Inflammatory macrophage (primary cell): ENCODE measurements around the gene ZNF335.
"Not testable (repeated sequence)": the region's sequence is repeated elsewhere in the genome, so short reads cannot be mapped to it uniquely, and the experiment has no call there.

Experiments used
- DNase-seq, 2 donors: peaks; one replicate each; pipeline ENCODE4 v3.0.0-alpha.2; 2020 to 2022

Gene ZNF335

DNA sequence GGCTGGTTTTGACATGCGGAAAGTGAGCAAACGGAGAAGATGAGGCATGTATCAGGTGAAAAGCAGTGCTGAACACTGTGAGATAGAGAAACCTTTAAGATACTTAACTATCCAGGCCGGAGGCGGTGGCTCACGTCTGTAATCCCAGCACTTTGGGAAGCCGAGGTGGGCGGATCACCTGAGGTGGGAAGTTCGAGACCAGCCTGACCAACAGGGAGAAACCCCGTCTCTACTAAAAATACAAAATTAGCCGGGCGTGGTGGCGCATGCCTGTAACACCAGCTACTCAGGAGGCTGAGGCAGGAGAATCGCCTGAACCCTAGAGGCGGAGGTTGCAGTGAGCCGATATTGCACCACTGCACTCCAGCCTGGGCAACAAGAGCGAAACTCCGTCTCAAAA, 40.3 kb downstream of the ZNF335 start:
- not testable (repeated sequence) for DNase-seq

DNA sequence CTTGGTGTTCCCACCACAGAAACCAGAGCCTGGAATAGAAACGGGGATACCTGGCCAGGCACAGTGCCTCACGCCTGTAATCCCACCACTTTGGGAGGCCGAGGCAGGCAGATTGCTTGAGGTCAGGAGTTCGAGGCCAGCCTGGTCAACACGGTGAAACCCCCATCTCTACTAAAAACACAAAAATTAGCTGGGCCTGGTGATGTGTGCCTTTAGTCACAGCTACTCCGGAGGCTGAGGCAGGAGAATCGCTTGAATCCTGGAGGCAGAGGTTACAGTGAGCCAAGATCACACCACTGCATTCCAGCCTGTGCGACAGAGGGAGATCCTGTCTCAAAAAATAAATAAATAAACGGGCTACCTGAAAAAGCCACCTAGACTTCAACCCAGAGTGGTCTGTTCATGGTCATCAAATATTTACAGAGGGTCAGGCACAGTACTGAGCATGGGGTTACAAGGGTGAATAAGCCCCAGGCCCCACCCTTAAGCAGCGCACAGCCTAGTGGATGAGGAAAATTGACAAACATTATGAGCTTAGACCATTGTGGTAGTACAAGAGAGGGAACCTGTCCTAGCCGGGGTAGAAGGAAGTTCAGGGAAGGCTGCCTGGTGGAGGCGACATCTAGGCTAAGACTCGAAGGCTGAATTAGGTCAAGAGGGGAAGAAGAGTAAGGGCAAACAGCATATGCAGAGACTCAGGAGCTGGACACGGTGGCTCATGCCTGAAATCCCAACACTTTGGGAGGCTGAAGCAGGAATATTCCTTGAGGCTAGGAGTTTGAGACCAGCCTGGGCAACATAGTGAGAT, 44.7 kb downstream of the ZNF335 start:
- DNase-seq: no peak

DNA sequence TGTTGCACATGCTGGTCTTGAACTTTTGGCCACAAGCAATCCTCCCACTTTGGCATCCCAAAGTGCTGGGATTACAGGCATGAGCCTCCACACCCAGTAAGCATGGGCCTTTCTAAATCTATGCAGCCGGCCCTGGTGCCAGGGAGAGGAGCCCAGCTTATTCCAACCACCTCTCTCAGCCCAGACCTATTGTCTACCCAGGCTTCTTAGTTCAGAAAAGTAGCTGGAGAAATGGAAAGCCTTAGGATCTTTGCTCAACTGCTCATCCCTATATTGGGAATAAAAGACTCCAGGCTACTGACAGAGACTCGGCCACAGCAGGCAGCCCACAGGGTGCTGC, 45.3 kb downstream of the ZNF335 start:
- no peak for DNase-seq

DNA sequence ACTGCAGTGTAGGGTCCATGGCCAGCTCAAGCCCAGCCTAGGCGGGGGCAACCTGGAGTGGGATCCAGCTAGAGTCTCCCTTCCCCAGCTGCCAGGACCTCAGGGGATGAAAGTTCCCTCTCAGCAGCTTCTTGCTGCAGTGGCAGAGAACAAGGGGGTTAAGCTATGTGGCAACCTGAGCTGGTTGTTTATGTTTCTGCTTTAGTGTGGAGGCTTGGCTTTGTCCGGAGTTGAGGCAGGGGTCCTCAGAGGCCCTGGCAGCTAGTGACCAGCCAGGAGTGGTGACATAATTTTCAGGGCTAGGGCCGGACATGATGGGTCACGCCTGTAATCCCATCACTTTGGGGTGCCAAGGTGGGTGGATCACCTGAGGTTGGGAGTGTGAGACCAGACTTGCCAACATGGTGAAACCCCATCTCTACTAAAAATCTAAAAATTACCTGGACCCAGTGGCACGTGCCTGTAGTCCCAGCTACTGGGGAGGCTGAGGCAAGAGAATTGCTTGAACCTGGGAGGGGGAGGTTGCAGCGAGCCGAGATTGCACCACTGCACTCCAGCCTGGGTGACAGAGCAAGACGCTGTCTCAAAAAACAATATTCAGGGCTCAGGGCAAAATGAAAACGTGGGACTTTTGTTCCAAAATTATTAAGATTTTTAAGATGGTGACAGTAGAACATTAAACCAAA, 46.0 kb downstream of the ZNF335 start:
- DNase-seq: no peak

DNA sequence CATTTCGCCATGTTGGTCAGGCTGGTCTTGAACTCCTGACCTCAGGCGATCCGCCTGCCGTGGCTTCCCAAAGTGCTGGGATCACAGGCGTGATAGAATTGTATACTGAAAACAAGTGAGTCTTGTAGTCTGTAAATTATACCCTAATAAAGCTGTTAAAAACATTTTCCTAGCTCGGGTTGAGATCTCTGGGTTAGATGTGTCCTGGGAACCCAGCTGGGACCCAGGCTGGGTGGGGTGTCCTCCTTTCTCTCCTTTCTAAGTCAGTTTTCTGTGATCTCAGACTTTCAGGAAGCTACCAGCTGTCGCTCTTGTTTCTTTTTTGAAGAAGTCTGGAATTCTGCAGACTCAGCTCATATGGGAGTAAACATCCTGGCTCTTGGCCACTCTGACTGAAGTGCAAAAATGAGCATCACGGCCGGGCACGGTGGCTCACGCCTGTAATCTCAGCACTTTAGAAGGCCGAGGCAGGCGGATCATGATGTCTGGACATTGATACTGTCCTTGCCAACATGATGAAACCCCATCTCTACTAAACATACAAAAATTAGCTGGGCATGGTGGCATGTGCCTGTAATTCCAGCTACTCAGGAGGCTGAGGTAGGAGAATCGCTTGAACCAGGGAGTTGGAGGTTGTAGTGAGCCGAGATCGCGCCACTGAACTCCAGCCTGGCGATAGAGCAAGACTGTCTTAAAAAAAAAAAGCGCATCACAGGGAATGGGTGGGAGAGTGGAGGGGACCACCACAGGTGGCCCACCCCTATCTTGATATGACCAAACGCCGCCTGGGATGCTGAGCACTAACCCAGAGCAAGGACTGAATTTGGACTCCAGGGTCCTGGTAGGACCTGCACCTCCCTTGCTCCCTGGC, 47.4 kb downstream of the ZNF335 start:
- peak; percentile 48 to 56 for DNase-seq

DNA sequence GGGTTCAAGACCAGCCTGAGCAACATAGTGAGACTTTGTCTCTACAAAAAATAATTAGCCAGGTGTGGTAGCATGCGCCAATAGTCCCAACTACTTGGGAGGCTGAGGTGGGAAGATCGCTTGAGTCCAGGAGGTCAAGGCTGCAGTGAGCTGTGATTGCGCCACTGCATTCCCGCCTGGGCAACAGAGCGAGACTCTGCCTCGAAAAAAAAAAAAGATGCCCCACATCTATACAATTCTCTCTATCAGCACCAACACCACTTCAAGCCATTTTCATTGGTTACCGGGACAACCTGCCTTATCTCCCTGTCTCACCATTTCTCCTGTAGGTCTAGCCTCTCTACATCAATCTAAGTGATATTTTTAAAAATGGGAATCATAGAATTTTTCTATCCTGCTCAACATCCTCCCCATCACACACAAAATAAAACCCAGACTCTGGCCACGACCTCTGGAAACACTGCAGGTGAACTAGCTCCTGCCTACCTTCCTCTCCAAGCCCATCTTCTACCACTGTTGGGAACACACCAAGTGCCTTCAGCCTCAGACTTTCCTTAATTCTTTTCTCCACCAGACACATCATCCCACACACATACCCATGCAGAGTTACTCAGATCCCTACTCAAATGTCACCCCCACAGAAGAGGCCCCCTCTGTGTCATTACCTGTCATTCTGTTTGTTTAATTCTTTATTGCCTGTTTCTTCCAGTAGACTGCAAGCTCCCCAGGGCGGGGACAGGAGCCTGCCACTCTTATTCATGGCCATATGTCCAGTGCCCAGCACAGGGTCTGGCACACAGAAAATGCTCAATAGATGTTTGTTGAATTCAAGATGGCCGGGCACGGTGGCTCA, 50.4 kb downstream of the ZNF335 start:
- no peak for DNase-seq

DNA sequence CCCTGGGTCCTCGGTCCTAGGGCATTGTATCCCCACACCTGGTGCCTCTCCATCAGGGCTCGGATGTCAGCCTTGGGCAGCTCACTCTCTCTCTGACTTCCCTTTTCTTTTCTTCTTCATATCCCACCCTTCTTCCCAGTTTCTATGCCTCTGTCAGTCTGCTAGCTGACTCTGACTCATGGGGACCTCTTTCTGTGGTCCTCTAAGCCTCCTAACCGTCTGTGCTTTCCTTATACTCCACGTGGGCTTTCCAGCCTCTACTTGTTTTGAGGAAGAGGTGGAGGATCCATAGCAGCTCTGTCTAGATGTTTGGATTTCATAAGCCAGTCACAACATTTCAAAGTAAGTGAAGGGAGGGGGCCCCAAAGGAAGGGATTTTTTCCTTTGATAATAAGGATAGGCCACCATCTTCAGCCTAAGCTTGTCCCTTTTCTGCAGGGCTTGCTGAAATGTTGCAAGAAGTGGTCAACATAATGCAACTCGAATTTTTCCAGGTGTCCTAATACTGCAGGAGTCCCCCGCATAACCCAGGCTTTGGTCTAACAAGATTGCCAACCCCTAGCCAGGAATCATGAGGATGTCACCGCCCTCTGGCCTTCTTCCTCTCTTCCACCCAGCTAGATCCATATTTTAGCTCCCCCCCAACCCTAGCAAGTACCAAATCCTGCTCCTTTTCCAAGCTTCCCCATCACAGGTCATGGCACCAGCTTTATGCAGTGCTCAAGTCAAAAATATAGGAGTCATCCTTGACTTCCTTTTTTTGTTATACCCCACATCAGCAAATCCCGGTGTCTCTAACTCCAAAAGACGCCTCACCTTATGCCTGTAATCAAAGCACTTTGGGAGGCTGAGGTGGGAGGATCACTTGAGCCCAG, 51.3 kb downstream of the ZNF335 start:
- peak; percentile 36 to 47 for DNase-seq

DNA sequence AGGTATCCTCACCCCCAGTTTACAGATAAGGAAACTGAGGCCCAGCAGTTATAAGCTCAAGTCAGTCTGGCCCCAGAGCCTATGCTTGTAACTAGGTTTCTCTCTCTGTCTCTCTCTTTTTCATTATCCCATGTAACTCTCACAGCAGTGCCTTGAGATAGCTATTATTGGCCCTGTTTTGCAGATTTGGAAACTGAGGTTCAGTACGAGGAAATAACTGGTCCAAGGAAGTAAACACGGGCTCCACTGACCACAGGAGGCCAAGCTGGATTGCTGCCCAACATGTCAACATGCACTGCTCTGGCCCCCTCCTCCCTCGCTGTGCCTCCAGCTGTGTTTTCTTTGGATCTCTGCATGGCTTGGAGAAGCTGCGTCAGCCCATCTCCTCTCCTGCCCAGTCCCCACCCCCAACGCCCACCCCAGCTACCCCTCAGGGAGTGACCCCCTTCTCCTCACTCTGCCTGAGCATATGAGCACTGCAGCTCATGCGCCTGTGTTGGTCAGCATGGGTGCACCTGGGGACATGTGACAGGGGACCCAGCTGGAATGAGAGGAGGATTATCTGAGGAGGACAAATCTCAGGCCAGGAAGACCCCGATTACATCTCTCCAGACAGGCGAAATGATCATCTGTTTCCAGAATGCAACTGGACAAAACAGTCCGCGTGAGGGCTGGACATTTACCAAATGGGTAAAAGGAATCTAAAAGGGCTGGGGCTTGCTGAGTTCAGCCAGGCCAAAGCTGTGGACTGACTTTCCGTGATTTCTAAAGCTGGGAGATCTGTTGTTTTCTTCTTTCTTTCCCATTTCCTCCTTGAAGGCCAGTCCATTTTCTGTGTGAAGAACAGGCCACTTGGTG, 52.2 kb downstream of the ZNF335 start:
- DNase-seq: no peak

DNA sequence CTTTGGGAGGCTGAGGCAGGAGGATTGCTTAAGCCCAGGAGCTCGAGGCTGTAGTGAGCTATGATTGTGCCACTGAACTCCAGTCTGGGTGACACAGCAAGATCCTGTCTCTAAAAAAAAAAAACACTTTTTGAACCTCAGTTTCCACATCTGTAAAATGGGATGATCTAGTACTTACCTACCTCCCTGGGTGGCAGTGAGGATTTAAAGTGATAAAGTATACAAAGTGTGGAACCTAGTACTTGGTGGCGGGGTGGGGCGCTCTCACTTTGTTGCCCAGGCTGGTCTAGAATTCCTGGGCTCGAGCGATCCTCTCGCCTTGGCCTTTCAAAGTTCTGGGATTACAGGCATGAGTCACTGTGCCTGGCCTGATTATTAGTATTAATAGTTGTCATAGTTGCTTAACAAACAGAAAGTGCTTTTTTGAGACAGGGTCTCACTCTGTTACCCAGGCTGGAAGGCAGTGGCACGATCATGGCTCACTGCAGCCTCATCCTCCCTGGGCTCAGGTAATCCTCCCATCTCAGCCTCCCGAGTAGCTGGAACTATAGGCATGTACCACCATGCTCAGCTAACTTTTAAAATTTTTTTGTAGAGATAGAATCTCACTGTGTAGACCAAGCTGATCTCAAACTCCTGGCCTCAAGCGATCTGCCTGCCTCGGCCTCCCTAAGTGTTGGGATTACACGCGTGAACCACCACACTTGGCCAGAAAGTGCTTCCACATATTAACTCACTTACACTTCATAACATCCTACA, 53.0 kb downstream of the ZNF335 start:
- no peak for DNase-seq

DNA sequence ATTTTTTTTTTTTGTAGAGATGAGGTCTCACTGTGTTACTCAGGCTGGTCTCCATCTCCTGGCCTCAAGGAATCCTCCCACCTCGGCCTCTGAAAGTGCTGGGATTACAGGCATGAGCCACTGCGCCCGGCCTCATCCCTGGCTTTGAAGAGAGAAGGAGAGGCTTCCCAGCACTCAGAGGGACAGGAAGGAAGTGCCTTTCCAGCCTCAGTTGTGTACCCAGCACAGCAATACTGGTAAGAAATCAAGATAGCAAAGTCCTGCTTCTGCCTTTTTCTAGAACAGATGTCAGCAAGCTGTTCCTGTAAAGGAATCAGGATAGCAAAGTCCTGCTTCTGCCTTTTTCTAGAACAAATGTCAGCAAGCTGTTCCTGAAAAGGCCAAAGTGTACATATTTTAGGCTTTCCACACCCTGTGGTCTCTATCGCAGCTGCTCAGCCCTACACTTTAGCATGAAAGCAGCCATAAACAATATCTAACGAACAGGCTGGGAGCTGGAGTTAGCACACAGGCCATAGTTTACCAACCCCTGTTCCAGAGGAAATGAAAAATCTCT, 53.7 kb downstream of the ZNF335 start:
- peak; percentile 41 to 47 for DNase-seq

DNA sequence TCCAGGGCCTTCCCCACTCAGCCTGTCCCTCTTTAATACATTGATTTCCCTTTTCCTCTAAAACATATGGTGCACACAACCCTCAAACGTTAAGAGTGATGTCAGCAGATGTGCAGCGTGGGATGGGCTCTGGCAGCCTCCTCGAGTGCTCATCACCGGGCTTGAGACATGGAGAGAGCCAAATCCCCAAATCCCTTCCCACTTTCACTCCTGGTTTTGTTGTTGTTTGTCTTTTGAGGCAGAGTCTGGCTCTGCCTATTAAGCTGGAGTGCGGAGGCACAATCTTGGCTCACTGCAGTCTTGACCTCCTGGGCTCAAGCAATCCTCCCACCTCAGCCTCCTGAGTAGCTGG, 54.2 kb downstream of the ZNF335 start:
- no peak for DNase-seq

DNA sequence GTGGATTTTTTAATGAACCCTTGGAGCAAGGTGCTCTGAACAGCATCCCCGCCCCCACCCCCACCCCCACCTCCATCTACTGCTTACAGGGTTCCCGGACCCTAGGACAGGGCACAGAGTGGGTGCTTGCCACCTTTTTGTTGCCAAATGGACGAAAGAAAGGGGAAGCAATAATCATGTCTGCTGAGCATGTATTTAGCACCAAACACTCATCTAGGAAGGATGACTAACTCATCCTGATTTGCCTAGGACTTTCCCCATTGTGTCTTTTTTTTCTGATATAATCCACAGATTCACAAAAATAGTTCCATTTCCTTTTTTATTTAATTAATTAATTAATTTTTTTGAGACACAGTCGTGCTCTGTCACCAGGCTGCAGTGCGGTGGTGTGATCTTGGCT, 58.9 kb downstream of the ZNF335 start:
- DNase-seq: peak; percentile 68 to 81

DNA sequence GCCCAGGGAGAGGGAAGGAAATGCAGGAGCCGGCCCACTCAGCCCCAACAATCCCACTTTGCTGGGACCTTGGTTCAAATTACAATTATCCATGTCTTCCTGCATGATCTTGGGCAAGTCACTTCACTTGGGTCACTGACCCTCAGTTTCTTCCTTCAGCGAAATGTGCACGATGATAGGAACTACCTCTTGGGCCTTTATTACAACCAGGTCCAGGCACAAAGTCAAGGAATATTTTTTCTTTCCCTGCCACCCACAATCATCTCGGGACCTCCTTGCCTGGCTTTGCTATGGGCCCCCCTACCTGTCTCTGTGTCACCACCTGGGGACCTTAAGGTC, 59.7 kb downstream of the ZNF335 start:
- no peak for DNase-seq

DNA sequence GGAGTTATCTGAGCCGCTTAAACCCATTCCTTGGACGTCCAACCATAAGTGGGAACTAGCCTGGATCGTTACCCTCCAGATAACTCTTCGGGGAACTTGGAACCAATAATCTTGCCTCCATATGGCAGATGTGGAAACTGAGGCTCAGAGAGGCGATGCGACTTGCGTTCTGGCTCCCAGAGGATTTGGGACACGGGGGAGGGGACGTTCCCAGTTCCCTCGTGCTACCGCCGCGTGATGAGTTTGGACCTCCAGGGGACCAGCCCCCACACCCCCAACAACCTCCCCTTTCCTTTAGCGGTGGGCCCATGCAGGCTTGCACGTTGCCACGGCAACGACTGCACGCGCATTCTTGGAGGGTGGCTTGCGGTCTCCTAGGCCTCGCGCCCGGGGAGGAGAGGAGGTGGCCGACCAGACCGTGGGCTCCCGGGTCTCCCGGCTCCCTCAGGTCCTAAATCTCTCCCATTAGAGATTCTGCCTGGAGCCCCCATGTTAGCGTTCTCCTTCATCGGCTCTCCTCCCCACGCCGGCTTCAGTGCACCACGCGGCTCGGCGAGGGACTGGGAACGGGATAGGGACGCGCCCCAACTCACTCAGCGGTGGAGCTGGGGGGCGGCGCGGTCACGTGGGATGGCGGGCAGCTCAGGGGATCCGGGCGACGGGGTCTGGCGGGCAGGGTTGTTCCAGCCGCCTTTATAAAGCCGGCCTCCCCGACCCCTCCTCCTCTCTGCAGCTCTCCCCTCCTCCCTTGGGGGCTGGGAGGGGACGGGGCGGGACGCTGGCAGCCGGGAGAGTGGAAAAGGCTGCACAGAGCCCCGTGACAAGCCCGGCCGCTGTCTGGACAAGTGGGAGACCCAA, 60.3 kb downstream of the ZNF335 start, which contains the start of gene PLTP:
Gene PLTP (minus strand): TSS at position 670 of the 858 bp plus-strand sequence. CDS start 703 bp downstream, outside the sequence.
- DNase-seq: peak in 1 of 2 donors; percentile 28

DNA sequence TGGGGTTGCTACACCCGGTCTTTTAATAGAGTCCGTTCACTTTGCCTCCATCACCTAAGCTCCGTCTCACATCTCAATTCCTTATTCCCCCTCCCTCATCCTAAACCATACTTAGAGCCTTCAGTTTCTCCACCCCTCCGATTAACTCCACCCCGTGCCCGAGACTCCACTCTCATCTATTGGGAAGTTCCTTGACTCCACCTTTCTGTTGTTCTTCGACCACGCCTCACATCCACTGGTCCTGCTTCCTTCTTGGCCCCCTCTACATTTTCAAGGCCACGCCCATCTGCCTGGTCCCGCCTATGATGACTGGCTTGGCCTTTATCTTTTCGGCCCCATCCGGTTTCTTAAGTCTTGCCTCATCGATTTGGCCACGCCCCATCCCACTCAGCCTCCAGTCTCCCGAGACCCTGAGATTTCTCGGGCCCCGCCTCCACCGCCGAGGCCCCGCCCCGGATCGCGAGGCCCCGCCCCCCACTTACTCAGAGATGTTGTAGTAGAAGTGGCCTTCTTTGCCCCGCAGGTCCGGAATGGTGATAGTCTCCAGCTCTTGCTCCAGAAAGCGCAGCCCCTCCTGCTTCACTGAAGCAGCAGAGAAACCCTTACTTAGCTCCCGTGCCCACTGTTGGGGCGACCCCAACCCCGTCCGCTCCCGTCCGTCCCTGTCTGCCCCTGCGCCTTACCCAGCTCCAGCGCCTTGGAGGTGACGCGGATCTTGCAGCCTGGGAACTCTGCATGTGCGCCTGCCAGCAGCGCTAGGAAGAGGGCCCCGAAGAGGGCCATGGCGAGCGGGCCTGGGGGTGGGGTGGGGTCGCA, 61.1 kb downstream of the ZNF335 start:
- DNase-seq: peak; percentile 97 to 99

DNA sequence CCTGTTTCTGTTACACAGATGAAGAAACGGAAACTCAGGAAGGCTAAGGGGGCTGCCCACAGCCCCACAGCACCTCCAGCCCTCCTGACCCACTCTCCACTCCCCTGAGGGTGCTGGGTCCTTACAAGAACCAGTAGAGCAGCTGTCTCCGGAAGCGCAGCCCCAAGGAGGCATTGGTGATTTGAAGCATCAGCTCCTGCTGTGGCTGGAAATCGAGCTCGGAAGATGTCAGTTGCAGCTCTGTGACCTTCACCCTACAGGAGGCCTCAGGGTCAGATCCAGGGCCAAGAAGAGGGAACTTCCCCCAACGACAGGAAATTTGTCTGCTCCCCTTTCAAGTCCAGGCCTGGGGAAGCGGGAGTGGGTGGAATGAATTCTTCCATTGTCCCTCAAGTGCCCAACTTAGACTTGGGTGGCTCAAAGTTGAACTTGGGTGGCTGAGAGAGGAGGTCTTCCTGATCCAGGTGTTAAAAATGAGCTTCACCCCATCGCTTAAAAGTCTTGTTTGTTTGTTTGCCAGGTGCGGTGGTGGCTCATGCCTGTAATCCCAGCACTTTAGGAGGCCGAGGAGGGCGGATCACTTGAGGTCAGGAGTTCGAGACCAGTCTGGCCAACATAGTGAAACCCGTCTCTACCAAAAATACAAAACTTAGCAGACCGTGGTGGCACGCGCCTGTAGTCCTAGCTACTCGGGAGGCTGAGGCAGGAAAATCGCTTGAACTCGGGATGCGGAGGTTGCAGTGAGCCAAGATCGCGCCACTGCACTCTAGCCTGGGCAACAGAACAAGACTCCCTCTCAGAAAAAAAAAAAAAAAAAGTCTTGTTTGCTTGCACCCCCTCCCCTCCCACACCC, 62.0 kb downstream of the ZNF335 start:
- peak; percentile 67 to 69 for DNase-seq
